ENCODE data around the gene PLK1.

- TF ChIP-seq CTCF (IDR thresholded peaks at IDR 0.05) (no peak), POLR2A (IDR thresholded peaks at IDR 0.05) (no peak)
Measured at GRCh38 chr16:23724785-23725131, 46.1 kb downstream of the PLK1 start.
